HL-60 (cell line): ENCODE data around the gene PPP1R9A.

ENCODE experiments used
- CTCF ChIP-seq: IDR thresholded peaks from one replicate; pipeline ENCODE4 v1.5.1; 2011; ENCODE audit warnings: low read length, control low read depth, inconsistent platforms; ENCODE audit not compliant: insufficient read depth
- TF ChIP-seq, protein P1 (sequence below): IDR thresholded peaks from 2 replicates; pipeline ENCODE4 v1.6.1; 2012; ENCODE audit warnings: low read depth; ENCODE audit not compliant: insufficient replicate concordance

- no peak for TF ChIP-seq CTCF
- TF ChIP-seq, protein P1, sequence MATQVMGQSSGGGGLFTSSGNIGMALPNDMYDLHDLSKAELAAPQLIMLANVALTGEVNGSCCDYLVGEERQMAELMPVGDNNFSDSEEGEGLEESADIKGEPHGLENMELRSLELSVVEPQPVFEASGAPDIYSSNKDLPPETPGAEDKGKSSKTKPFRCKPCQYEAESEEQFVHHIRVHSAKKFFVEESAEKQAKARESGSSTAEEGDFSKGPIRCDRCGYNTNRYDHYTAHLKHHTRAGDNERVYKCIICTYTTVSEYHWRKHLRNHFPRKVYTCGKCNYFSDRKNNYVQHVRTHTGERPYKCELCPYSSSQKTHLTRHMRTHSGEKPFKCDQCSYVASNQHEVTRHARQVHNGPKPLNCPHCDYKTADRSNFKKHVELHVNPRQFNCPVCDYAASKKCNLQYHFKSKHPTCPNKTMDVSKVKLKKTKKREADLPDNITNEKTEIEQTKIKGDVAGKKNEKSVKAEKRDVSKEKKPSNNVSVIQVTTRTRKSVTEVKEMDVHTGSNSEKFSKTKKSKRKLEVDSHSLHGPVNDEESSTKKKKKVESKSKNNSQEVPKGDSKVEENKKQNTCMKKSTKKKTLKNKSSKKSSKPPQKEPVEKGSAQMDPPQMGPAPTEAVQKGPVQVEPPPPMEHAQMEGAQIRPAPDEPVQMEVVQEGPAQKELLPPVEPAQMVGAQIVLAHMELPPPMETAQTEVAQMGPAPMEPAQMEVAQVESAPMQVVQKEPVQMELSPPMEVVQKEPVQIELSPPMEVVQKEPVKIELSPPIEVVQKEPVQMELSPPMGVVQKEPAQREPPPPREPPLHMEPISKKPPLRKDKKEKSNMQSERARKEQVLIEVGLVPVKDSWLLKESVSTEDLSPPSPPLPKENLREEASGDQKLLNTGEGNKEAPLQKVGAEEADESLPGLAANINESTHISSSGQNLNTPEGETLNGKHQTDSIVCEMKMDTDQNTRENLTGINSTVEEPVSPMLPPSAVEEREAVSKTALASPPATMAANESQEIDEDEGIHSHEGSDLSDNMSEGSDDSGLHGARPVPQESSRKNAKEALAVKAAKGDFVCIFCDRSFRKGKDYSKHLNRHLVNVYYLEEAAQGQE, result no peak
These were observed 98.6 kb downstream of the PPP1R9A start for GRCh38 chr7:95006010-95006409.
